Osteocyte (in vitro differentiated cells): Measurements from ENCODE around the gene SELENOT. TPM values are rescaled to one million over a fixed set of nuclear protein-coding genes. Genes with fewer than 3 reads are reported as not detected.

Experiments
- DNase-seq: peaks from one replicate; pipeline ENCODE4 v3.0.0; 2021; ENCODE audit warnings: mixed read lengths; ENCODE audit not compliant: unreplicated experiment; ENCODE audit errors: extremely low spot score
- H3K27ac Mint-ChIP-seq: one replicate; pipeline ENCODE4 v1.8.0; 2021; ENCODE audit warnings: mild to moderate bottlenecking, mixed read lengths; ENCODE audit not compliant: unreplicated experiment
- H3K27me3 Mint-ChIP-seq: one replicate; pipeline ENCODE4 v1.8.0; 2021; ENCODE audit warnings: mixed read lengths; ENCODE audit not compliant: unreplicated experiment
- H3K36me3 Mint-ChIP-seq: one replicate; pipeline ENCODE4 v1.8.0; 2021; ENCODE audit warnings: mixed read lengths; ENCODE audit not compliant: unreplicated experiment
- H3K4me1 Mint-ChIP-seq: one replicate; pipeline ENCODE4 v1.8.0; 2021; ENCODE audit warnings: mixed read lengths; ENCODE audit not compliant: unreplicated experiment
- H3K4me3 Mint-ChIP-seq: one replicate; pipeline ENCODE4 v1.8.0; 2021; ENCODE audit warnings: mild to moderate bottlenecking, moderate library complexity, mixed read lengths; ENCODE audit not compliant: unreplicated experiment
- H3K9me3 Mint-ChIP-seq: one replicate; pipeline ENCODE4 v1.8.0; 2021; ENCODE audit warnings: mixed read lengths; ENCODE audit not compliant: unreplicated experiment
- total RNA-seq: library from RNA; stranded (reverse); gene quantifications from 2 replicates; pipeline ENCODE4 v1.2.1, GENCODE V29; 2021
- TF ChIP-seq, protein P1 (sequence below): fragments of 200-600 bp; sonication (generic); IDR thresholded peaks from 2 replicates; pipeline ENCODE4 v1.5.0; 2021; ENCODE audit warnings: antibody characterized with exemption, mild to moderate bottlenecking, moderate library complexity

SELENOT gene
- total RNA-seq, 1 donor from 2014 or later: 76.1 TPM

DNA sequence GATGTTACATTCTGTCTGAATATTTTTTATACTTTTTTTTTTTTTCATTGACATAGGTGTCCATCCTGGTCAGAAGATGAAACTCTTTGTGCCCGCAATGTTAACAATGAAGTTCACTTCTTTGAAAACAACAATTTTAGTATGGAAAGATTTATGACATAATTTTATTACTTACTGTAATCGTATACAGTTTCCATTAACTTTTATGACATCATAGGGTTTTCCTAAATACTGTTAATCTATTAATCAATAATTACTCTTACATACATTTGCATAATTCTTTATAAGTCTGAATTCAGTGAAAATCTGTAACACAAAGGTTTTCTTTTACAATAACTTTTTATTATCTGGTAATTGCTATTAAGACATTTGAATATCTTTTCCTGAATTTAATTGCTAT is 38.9 kb upstream of the SELENOT start:
- Mint-ChIP-seq H3K36me3 (peaks cover 35% of the 10 kb centered on the region), H3K27me3 (no peaks in the 10 kb centered on the region), H3K4me1 (peaks cover 4% of the 10 kb centered on the region), H3K27ac (no peak overlapping the region), H3K9me3 (no peaks in the 10 kb centered on the region), H3K4me3 (no peak overlapping the region)
- TF ChIP-seq, protein P1, sequence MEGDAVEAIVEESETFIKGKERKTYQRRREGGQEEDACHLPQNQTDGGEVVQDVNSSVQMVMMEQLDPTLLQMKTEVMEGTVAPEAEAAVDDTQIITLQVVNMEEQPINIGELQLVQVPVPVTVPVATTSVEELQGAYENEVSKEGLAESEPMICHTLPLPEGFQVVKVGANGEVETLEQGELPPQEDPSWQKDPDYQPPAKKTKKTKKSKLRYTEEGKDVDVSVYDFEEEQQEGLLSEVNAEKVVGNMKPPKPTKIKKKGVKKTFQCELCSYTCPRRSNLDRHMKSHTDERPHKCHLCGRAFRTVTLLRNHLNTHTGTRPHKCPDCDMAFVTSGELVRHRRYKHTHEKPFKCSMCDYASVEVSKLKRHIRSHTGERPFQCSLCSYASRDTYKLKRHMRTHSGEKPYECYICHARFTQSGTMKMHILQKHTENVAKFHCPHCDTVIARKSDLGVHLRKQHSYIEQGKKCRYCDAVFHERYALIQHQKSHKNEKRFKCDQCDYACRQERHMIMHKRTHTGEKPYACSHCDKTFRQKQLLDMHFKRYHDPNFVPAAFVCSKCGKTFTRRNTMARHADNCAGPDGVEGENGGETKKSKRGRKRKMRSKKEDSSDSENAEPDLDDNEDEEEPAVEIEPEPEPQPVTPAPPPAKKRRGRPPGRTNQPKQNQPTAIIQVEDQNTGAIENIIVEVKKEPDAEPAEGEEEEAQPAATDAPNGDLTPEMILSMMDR: no peak
- DNase-seq: no peak

DNA sequence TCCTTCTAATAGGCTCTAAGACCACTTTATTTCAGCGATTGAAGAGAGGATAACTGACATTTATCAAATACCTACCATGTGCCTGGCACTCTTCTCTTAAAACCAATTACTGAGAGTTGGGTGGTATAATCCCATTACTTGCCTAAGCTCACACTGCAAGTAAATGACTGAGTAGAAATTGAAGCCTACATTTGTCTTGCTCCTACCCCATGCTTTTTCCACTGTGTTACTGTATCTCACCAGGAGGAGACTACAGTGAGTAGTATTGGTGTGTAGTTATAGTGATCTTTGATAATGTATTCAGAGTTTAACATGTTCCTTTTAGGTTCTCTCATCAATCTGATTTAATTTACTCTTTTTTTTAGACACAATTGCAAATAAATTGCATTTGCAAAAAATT is 35.8 kb upstream of the SELENOT start:
- H3K4me3 Mint-ChIP-seq: no peak overlapping the region
- H3K27ac Mint-ChIP-seq: no peak overlapping the region
- no peaks in the 10 kb centered on the region for H3K9me3 Mint-ChIP-seq
- no peaks in the 10 kb centered on the region for H3K27me3 Mint-ChIP-seq
- H3K36me3 Mint-ChIP-seq: peaks cover 51% of the 10 kb centered on the region
- DNase-seq: no peak
- TF ChIP-seq, protein P1: no peak
- H3K4me1 Mint-ChIP-seq: peaks cover 5% of the 10 kb centered on the region

DNA sequence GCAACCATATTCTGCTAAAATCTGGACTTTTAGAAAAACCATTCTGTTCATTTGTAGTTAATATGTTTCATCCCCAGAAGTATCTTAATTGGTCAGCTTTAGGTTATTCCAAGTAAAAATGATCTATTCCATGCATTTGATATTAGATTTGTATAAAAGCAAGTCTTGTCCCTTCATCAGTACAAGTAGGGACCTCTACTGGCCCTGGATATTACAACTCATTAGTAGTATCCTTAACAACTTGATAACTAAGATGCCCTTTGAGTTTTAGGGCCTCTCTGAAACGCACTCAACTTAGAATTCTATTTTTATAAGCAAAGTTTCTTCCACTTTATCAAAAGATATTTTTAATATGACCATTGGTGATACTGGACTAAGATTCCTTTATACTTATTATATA is 25.3 kb upstream of the SELENOT start:
- no peak for DNase-seq
- TF ChIP-seq, protein P1: no peak
- peaks cover 35% of the 10 kb centered on the region for H3K36me3 Mint-ChIP-seq
- no peaks in the 10 kb centered on the region for H3K27me3 Mint-ChIP-seq
- H3K9me3 Mint-ChIP-seq: no peaks in the 10 kb centered on the region
- H3K4me1 Mint-ChIP-seq: no peaks in the 10 kb centered on the region
- no peak overlapping the region for H3K27ac Mint-ChIP-seq
- H3K4me3 Mint-ChIP-seq: no peak overlapping the region

DNA sequence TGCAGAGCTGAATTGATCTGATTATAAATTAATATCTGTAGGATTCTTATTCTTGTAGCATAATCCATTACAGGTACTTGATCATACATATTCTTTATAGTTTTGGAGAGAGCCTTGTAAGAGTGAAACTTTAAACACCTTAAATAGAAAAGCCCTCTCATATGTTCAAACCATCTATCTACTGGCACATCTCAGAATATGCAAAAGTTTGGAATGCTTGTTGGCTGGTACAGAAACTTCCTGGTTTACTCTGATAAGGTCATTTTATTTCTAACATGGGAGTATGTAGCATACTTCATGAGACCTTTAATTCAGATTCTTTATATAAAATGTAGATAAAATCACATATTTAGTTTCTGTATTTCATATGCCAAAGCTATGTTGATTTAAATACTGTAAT is 21.9 kb upstream of the SELENOT start:
- no peak overlapping the region for H3K27ac Mint-ChIP-seq
- H3K36me3 Mint-ChIP-seq: peaks cover 40% of the 10 kb centered on the region
- H3K4me1 Mint-ChIP-seq: no peaks in the 10 kb centered on the region
- DNase-seq: no peak
- no peaks in the 10 kb centered on the region for H3K9me3 Mint-ChIP-seq
- no peak overlapping the region for H3K4me3 Mint-ChIP-seq
- H3K27me3 Mint-ChIP-seq: no peaks in the 10 kb centered on the region
- TF ChIP-seq, protein P1: no peak

DNA sequence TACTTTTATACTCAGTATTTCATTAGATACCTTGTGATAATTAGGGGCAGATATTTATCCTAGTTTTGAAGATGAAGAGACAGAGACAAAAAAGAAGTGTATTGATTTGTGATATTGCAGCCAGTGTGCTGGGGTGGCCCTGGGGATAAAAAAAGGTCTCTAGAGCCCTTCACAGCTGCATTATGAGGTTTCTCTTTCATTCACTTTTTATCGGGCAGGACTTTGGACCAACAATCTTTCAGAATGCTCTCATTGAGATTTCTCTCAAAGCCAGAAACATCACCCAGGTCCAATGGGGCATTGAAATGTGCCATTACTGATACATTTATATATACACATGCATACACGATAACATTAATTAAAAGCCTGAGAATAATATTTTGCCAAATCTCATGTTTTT is 20.5 kb upstream of the SELENOT start:
- no peak for DNase-seq
- H3K9me3 Mint-ChIP-seq: no peaks in the 10 kb centered on the region
- TF ChIP-seq, protein P1: no peak
- H3K27ac Mint-ChIP-seq: no peak overlapping the region
- H3K4me1 Mint-ChIP-seq: no peaks in the 10 kb centered on the region
- H3K27me3 Mint-ChIP-seq: no peaks in the 10 kb centered on the region
- no peak overlapping the region for H3K4me3 Mint-ChIP-seq
- H3K36me3 Mint-ChIP-seq: peaks cover 29% of the 10 kb centered on the region
